Bronchial epithelial cell (primary cell): ENCODE results near the gene NFAT5. TPM values are rescaled to one million over a fixed set of nuclear protein-coding genes. Genes with fewer than 3 reads are reported as not detected.
"Not testable (repeated sequence)": the region's sequence is repeated elsewhere in the genome, so short reads cannot be mapped to it uniquely, and the experiment has no call there.

Experiments used
- DNase-seq: peaks from one replicate; pipeline ENCODE4 v3.0.0-alpha.2; 2010; ENCODE audit warnings: low read depth
- FAIRE-seq: peaks from 2 replicates; lab custom pipeline; 2011; peaks lifted over from hg19 to GRCh38; lab: Jason Lieb, UNC
- H3K27me3 ChIP-seq: 2 replicates; pipeline ENCODE4 v1.5.1; 2011; ENCODE audit warnings: low read length; ENCODE audit not compliant: control insufficient read depth, insufficient read depth
- H3K36me3 ChIP-seq: 2 replicates; pipeline ENCODE4 v1.5.1; 2011; ENCODE audit warnings: low read length; ENCODE audit not compliant: control insufficient read depth, insufficient read depth
- H3K4me3 ChIP-seq: 2 replicates; pipeline ENCODE4 v1.5.1; 2011; ENCODE audit warnings: mild to moderate bottlenecking, low read depth, low read length, control low read depth
- CTCF ChIP-seq: IDR thresholded peaks from 2 replicates; pipeline ENCODE4 v1.5.1; 2011; ENCODE audit warnings: mild to moderate bottlenecking, moderate library complexity, low read length, control low read depth, inconsistent platforms; ENCODE audit not compliant: insufficient read depth, severe bottlenecking
- total RNA-seq: library from RNA; depleted of rRNA; stranded (reverse); fragments of >200 nt; gene quantifications from 2 replicates; pipeline ENCODE4 v1.2.1, GENCODE V29; 2014

Gene NFAT5
- total RNA-seq, 1 donor from 2014 or later, result 11.1 TPM

DNA sequence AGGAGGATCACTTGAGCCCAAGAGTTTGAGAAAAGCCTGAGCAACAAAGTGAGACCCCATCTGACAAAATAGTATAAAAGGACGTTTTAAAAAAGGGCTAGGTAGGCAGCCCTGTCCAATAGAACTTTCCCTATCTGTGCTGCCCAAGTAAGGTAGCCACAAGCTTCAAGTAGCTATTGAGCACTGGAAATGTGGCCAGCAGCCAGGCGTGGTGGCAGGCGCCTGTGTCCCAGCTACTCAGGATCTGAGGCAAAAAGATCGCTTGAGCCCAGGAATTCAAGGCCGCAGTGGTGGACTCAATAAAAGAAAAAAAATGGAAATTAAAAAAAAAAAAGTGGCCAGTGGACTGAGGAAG is 162.1 kb downstream of the NFAT5 start:
- no peaks in the 10 kb centered on the region for H3K27me3 ChIP-seq
- H3K4me3 ChIP-seq, result no peak overlapping the region
- FAIRE-seq (no peak), DNase-seq (no peak)
- no peaks in the 10 kb centered on the region for H3K36me3 ChIP-seq
- no peak for TF ChIP-seq CTCF

DNA sequence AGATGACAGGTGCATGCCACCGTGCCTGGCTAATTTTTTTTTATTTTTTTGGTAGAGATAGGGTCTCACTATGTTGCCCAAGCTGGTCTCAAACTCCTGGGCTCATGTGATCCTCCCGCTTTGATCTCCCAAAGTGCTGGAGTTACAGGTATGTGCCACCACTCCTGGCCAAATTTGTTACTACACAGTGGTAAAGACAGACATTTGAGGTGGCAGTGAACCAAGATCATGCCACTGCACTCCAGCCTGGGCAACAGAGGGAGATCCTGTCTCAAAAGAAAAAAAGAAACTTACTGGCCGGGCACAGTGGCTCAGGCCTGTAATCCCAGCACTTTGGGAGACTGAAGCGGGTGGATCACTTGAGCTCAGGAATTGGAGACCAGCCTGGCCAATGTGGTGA is 163.3 kb downstream of the NFAT5 start:
- not testable (repeated sequence) for H3K36me3 ChIP-seq, DNase-seq, FAIRE-seq, H3K27me3 ChIP-seq, H3K4me3 ChIP-seq

DNA sequence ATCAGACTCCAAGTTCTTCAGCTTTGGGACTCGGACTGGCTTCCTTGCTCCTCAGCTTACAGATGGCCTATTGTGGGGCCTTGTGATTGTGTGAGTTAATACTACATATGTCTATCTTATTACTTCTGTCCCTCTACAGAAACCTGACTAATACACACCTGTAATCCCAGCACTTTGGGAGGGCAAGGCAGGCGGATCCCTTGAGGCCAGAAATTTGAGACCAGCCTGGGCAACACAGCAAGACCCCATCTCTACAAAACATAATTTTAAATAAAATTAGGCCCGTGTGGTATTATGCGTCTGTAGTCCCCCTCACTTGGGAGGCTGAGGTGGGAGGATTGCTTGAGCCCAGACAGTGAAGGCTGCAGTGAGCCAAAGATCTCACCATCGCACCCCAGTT is 165.5 kb downstream of the NFAT5 start:
- FAIRE-seq, H3K27me3 ChIP-seq, DNase-seq, H3K4me3 ChIP-seq, H3K36me3 ChIP-seq: not testable (repeated sequence)

DNA sequence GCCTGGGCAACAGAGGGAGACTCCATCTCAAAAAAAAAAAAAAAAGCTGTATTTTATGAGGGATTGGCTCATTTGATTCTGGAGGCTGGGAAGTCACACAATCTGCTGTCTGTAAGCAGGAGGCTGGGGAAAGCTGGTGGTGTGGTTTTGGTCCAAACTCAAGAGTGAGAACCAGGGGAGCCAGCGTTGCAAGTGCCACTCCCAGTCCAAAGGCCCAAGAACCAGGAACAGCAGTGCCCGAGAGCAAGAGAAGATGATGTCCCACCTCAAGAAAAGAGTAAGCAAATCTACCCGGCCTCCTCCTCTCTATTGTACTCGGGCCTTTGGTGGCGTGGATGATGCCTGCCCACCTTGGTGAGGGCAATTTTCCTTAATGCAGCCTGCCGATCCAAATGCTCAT is 166.3 kb downstream of the NFAT5 start:
- no peak for DNase-seq

DNA sequence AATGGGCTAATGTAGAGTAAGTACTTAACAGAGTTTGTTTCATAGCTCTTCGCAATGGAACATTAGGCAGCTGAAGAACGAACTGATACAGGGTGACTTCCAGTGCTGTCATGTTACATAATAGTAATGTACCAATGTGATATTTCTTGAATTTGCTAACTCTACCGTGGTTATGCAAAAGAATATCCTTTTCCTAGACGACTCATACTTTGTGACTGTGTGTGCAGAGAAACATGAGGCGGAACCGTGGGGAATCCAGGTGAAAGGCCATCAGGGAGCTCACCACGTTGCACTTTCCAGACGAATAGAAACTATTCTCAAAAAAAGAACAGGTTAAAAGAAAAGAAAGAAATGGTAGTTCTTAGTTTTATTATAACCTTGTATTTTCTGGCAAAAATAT is 175.8 kb downstream of the NFAT5 start:
- peaks cover 30% of the 10 kb centered on the region for H3K36me3 ChIP-seq
- no peak for FAIRE-seq
- no peaks in the 10 kb centered on the region for H3K27me3 ChIP-seq
- no peak for TF ChIP-seq CTCF
- H3K4me3 ChIP-seq, result no peak overlapping the region
- DNase-seq, result peak; percentile 49

More for the DNA sequence above, 166.3 kb downstream of the NFAT5 start:
- H3K4me3 ChIP-seq, result no peak overlapping the region
- FAIRE-seq, result no peak
- no peaks in the 10 kb centered on the region for H3K36me3 ChIP-seq
- TF ChIP-seq CTCF, result no peak
- no peaks in the 10 kb centered on the region for H3K27me3 ChIP-seq

- H3K27me3 ChIP-seq, result no peaks in the 10 kb centered on the region
- FAIRE-seq (no peak), DNase-seq (no peak)
- no peak for TF ChIP-seq CTCF
- no peak overlapping the region for H3K4me3 ChIP-seq
- H3K36me3 ChIP-seq, result peaks cover 31% of the 10 kb centered on the region
Measured at GRCh38 chr16:69741951-69742904, 176.5 kb downstream of the NFAT5 start.
